GM12892 (cell line): Measurements from ENCODE around the gene HSPA9.
A peak's percentile ranks its signal among the peaks of the same experiment; 100 is the strongest.

Source experiments
- DNase-seq: peaks from one replicate; pipeline ENCODE4 v3.0.0; 2011; ENCODE audit not compliant: insufficient read length
- FAIRE-seq: peaks from 2 replicates; lab custom pipeline; 2011; peaks lifted over from hg19 to GRCh38; lab: Jason Lieb, UNC
- POLR2A ChIP-seq: IDR thresholded peaks from 2 replicates; pipeline ENCODE4 v1.6.1; 2011; ENCODE audit warnings: low read depth, low read length, control low read depth
- POLR2AphosphoS5 ChIP-seq: IDR thresholded peaks from 2 replicates; pipeline ENCODE4 v1.6.1; 2011; ENCODE audit warnings: low read depth, low read length, control low read depth
- TAF1 ChIP-seq: IDR thresholded peaks from 2 replicates; pipeline ENCODE4 v1.6.1; 2011; ENCODE audit warnings: low read depth, mild to moderate bottlenecking, control low read depth, low read length, borderline replicate concordance

The HSPA9 gene

GRCh38 chr5:138605254-138605972 lies 30.2 kb upstream of the HSPA9 start:
- FAIRE-seq, result peak; percentile 81
- DNase-seq, result no peak
- no peak for TF ChIP-seq POLR2A
- no peak for TF ChIP-seq POLR2AphosphoS5
- no peak for TF ChIP-seq TAF1

- no peak for DNase-seq
- no peak for FAIRE-seq
- TF ChIP-seq POLR2AphosphoS5 (no peak), TAF1 (no peak), POLR2A (no peak)
Observed at GRCh38 chr5:138604176-138604785, 29.1 kb upstream of the HSPA9 start.

- FAIRE-seq, result peak; percentile 93
- no peak for DNase-seq
- TF ChIP-seq TAF1 (no peak), POLR2A (no peak), POLR2AphosphoS5 (no peak)
Observed at GRCh38 chr5:138603249-138603920, 28.2 kb upstream of the HSPA9 start.

- no peak for FAIRE-seq
- DNase-seq, result no peak
- TF ChIP-seq POLR2A, result no peak
- TF ChIP-seq TAF1, result no peak
- TF ChIP-seq POLR2AphosphoS5, result no peak
Observed at GRCh38 chr5:138602371-138603000, 27.3 kb upstream of the HSPA9 start.

GRCh38 chr5:138601444-138601843 lies 26.2 kb upstream of the HSPA9 start:
- TF ChIP-seq TAF1 (no peak), POLR2AphosphoS5 (no peak), POLR2A (no peak)
- DNase-seq, result no peak
- FAIRE-seq, result no peak

GRCh38 chr5:138600446-138600845 lies 25.2 kb upstream of the HSPA9 start:
- no peak for FAIRE-seq
- no peak for DNase-seq
- no peak for TF ChIP-seq TAF1
- TF ChIP-seq POLR2AphosphoS5, result no peak
- no peak for TF ChIP-seq POLR2A

- DNase-seq, result no peak
- TF ChIP-seq POLR2AphosphoS5 (no peak), POLR2A (no peak), TAF1 (no peak)
- no peak for FAIRE-seq
Observed at GRCh38 chr5:138597661-138598400, 22.6 kb upstream of the HSPA9 start.

GRCh38 chr5:138596105-138596881 lies 21.1 kb upstream of the HSPA9 start:
- TF ChIP-seq TAF1 (no peak), POLR2A (no peak), POLR2AphosphoS5 (no peak)
- FAIRE-seq (no peak), DNase-seq (no peak)

- TF ChIP-seq POLR2A (no peak), TAF1 (no peak), POLR2AphosphoS5 (no peak)
- FAIRE-seq, result no peak
- no peak for DNase-seq
Observed at GRCh38 chr5:138595180-138595795, 20.1 kb upstream of the HSPA9 start.

GRCh38 chr5:138594305-138595058 lies 19.3 kb upstream of the HSPA9 start:
- TF ChIP-seq TAF1, result no peak
- TF ChIP-seq POLR2AphosphoS5, result no peak
- no peak for TF ChIP-seq POLR2A
- FAIRE-seq (no peak), DNase-seq (no peak)
